Ishikawa (cell line): ENCODE results near the gene TECPR2.

Experiments used
- CEBPB ChIP-seq: IDR thresholded peaks from 2 replicates; pipeline ENCODE4 v1.6.1; 2012
- EP300 ChIP-seq: IDR thresholded peaks from 2 replicates; pipeline ENCODE4 v1.6.1; 2012; ENCODE audit warnings: borderline replicate concordance
- FOXM1 ChIP-seq: IDR thresholded peaks from 2 replicates; pipeline ENCODE4 v1.6.1; 2012; ENCODE audit warnings: low read depth, borderline replicate concordance
- TAF1 ChIP-seq: IDR thresholded peaks from 2 replicates; pipeline ENCODE4 v1.6.1; 2012; ENCODE audit warnings: low read depth, mild to moderate bottlenecking
- TCF12 ChIP-seq: IDR thresholded peaks from 2 replicates; pipeline ENCODE4 v1.6.1; 2012; ENCODE audit warnings: low read depth
- TF ChIP-seq, protein P1 (sequence below): IDR thresholded peaks from 2 replicates; pipeline ENCODE4 v1.6.1; 2012; ENCODE audit warnings: low read depth, mild to moderate bottlenecking
- TF ChIP-seq, protein P2 (sequence below): IDR thresholded peaks from 2 replicates; pipeline ENCODE4 v1.6.1; 2012

DNA sequence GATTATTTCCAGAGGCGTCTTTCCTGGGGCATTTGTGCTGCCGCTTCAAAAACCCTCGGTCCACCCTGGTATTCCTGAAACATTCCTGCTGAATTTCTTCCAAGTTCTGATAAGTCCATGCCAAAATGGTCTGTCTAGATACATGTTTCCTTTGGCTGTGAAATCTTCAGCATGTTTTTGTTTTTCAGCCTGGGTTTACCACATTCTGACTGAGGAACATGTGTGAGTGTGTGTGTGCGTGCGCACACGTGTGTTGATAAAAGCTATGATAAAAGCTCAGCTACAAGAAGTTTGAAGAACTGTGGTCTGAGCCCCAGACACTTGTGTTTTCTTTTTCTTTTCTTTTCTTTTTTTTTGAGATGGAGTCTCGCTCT, 124.5 kb downstream of the TECPR2 start:
- TF ChIP-seq TAF1 (no peak), TCF12 (no peak), EP300 (no peak), FOXM1 (no peak), CEBPB (no peak)
- TF ChIP-seq, protein P1, sequence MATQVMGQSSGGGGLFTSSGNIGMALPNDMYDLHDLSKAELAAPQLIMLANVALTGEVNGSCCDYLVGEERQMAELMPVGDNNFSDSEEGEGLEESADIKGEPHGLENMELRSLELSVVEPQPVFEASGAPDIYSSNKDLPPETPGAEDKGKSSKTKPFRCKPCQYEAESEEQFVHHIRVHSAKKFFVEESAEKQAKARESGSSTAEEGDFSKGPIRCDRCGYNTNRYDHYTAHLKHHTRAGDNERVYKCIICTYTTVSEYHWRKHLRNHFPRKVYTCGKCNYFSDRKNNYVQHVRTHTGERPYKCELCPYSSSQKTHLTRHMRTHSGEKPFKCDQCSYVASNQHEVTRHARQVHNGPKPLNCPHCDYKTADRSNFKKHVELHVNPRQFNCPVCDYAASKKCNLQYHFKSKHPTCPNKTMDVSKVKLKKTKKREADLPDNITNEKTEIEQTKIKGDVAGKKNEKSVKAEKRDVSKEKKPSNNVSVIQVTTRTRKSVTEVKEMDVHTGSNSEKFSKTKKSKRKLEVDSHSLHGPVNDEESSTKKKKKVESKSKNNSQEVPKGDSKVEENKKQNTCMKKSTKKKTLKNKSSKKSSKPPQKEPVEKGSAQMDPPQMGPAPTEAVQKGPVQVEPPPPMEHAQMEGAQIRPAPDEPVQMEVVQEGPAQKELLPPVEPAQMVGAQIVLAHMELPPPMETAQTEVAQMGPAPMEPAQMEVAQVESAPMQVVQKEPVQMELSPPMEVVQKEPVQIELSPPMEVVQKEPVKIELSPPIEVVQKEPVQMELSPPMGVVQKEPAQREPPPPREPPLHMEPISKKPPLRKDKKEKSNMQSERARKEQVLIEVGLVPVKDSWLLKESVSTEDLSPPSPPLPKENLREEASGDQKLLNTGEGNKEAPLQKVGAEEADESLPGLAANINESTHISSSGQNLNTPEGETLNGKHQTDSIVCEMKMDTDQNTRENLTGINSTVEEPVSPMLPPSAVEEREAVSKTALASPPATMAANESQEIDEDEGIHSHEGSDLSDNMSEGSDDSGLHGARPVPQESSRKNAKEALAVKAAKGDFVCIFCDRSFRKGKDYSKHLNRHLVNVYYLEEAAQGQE = no peak
- TF ChIP-seq, protein P2, sequence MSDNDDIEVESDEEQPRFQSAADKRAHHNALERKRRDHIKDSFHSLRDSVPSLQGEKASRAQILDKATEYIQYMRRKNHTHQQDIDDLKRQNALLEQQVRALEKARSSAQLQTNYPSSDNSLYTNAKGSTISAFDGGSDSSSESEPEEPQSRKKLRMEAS = no peak
